K562 (cell line): ENCODE results near the gene ARFGEF2. TPM values are rescaled to one million over a fixed set of nuclear protein-coding genes. Genes with fewer than 3 reads are reported as not detected.

Experiments used
- ATAC-seq: fragments of 200-7000 bp; cut with Tn5 transposase; 3 replicates; pipeline ENCODE4 v1.9.1; 2020; ENCODE audit warnings: moderate library complexity
- BruUV-seq: library from RNA; stranded (reverse); fragments of 400-500 nt; replicated peaks from 2 replicates; lab custom pipeline; 2021; lab: Mats Ljungman, UMichigan
- CTCF ChIA-PET: fragments of 300-600 bp; formaldehyde crosslinking; extraction: SDS; loops from one replicate; lab custom pipeline; 2021; ENCODE audit warnings: low intra/inter-chr PET ratio; lab: Yijun Ruan, JAX
- POLR2A ChIA-PET: fragments of 300-600, 350-650 bp; sonication (Branson Sonifier 250); formaldehyde crosslinking; extraction: SDS; loops from one replicate; lab custom pipeline; 2021; ENCODE audit warnings: antibody characterized with exemption, inconsistent platforms; lab: Yijun Ruan, JAX
- DNase-seq, 4 experiments: peaks; one replicate each; pipeline versions ENCODE4 v3.0.0 to v3.0.0-alpha.2; 2011 to 2018; ENCODE audit warnings: low spot score in 3 of 4, mixed read lengths in 3 of 4; ENCODE audit errors: extremely low read depth in 1 of 4
- FAIRE-seq: peaks from 2 replicates; lab custom pipeline; 2011; peaks lifted over from hg19 to GRCh38; lab: Jason Lieb, UNC
- H2AFZ ChIP-seq: 2 replicates; pipeline ENCODE4 v1.6.0; 2011; ENCODE audit warnings: low read depth, low read length, control low read depth, inconsistent platforms
- H3K27ac ChIP-seq: fragments of 200-600 bp; 3 replicates; pipeline ENCODE4 v1.8.0; 2011; ENCODE audit warnings: low read depth, mild to moderate bottlenecking, control low read depth, inconsistent platforms, low read length, moderate library complexity, mixed read lengths; ENCODE audit errors: extremely low read depth
- H3K27me3 ChIP-seq, 2 experiments: fragments of 300-600 bp in 1 of 2; 2 replicates in 1 of 2; 3 replicates in 1 of 2; pipeline versions ENCODE4 v1.6.0 to v1.8.0; 2011; ENCODE audit warnings: inconsistent platforms in 2 of 2, low read length in 2 of 2, mild to moderate bottlenecking in 1 of 2, mixed read lengths in 1 of 2, moderate library complexity in 1 of 2; ENCODE audit not compliant: control insufficient read depth in 2 of 2, insufficient read depth in 2 of 2
- H3K36me3 ChIP-seq: fragments of 300-600 bp; 3 replicates; pipeline ENCODE4 v1.8.0; 2011; ENCODE audit warnings: mild to moderate bottlenecking, low read length, inconsistent platforms; ENCODE audit not compliant: control insufficient read depth, insufficient read depth
- H3K4me1 ChIP-seq, 2 experiments: fragments of 200-600 bp in 1 of 2; replicated peaks in 1 of 2; 2 replicates in 1 of 2; 3 replicates in 1 of 2; pipeline versions ENCODE4 v1.5.1 to v1.8.0; 2011; ENCODE audit warnings: inconsistent platforms in 2 of 2, low read length in 2 of 2, mild to moderate bottlenecking in 1 of 2, mixed read lengths in 1 of 2, moderate library complexity in 1 of 2; ENCODE audit not compliant: control insufficient read depth in 2 of 2, insufficient read depth in 2 of 2
- H3K4me2 ChIP-seq: 2 replicates; pipeline ENCODE4 v1.6.1; 2011; ENCODE audit warnings: low read length, control low read depth, inconsistent platforms, mixed read lengths; ENCODE audit not compliant: insufficient read depth
- H3K4me3 ChIP-seq: fragments of 200-600 bp; sonication (generic), shearing (Covaris generic); 2 replicates; pipeline ENCODE4 v1.5.1; 2016; ENCODE audit warnings: control low read depth, inconsistent platforms
- H3K79me2 ChIP-seq: fragments of 200-600 bp; 3 replicates; pipeline ENCODE4 v1.8.0; 2011; ENCODE audit warnings: low read length, inconsistent platforms; ENCODE audit not compliant: control insufficient read depth, insufficient read depth
- H3K9ac ChIP-seq, 2 experiments: 2 replicates each; pipeline versions ENCODE4 v1.6.0 to v1.6.1; 2011; ENCODE audit warnings: low read depth in 2 of 2, low read length in 2 of 2, control low read depth in 1 of 2, inconsistent platforms in 1 of 2, mild to moderate bottlenecking in 1 of 2, mixed read lengths in 1 of 2; ENCODE audit not compliant: insufficient read depth in 1 of 2
- H3K9me1 ChIP-seq: one replicate; pipeline ENCODE4 v1.6.0; 2011; ENCODE audit warnings: inconsistent platforms, mild to moderate bottlenecking, low read length, moderate library complexity; ENCODE audit not compliant: control insufficient read depth, insufficient read depth
- H3K9me3 ChIP-seq: replicated peaks from 2 replicates; pipeline ENCODE4 v1.5.1; 2011; ENCODE audit warnings: low read depth, low read length, inconsistent platforms; ENCODE audit not compliant: control insufficient read depth, insufficient read depth
- H4K20me1 ChIP-seq: replicated peaks from 2 replicates; pipeline ENCODE4 v1.6.1; 2011; ENCODE audit warnings: low read length, inconsistent platforms, mixed read lengths; ENCODE audit not compliant: control insufficient read depth, insufficient read depth
- CBFA2T3 ChIP-seq: fragments of 450-650 bp; IDR thresholded peaks from 2 replicates; pipeline ENCODE4 v1.6.1; 2017
- ZSCAN29 ChIP-seq: fragments of 450-650 bp; IDR thresholded peaks from 2 replicates; pipeline ENCODE4 v1.6.1; 2017
- WGBS: fragments of 100-300 bp; shearing (Covaris generic); methylation state at CpG from one replicate; pipeline ENCODE4 v1.1.6; 2016; ENCODE audit warnings: low coverage, mixed read lengths; ENCODE audit not compliant: insufficient coverage; ENCODE audit errors: missing lambda C conversion rate; 5-methylcytosine and 5-hydroxymethylcytosine counted together
- in situ Hi-C: fragments of 300-500 bp; cut with MboI; formaldehyde crosslinking; loops from 4 replicates; pipeline ENCODE4 v1.15.0; 2018; ENCODE audit warnings: inconsistent platforms, mixed read lengths
- intact Hi-C: fragments of 100-400 bp; cut with micrococcal nuclease; formaldehyde crosslinking; loops from 2 replicates; pipeline ENCODE4 v1.14.2; 2022
- polyA plus RNA-seq, 8 experiments: library from polyadenylated mRNA; depleted of rRNA in 4 of 8; stranded (reverse) in 5 of 8; unstranded in 3 of 8; fragments of >200 nt; fragmentation: Nextera tagmentation in 2 of 8; fragmentation: Illumina TruSeq in 1 of 8; extraction: Ambion mirVana in 2 of 8; extraction: Trizol in 1 of 8; gene quantifications; 2 replicates each; pipeline versions ENCODE4 v1.2.1 to v1.2.3, GENCODE V29; 2011 to 2014; ENCODE audit warnings: inconsistent platforms in 1 of 8, missing spikeins in 1 of 8
- total RNA-seq, 7 experiments: library from RNA; depleted of rRNA in 6 of 7; stranded (reverse); fragments of >200 nt in 6 of 7; fragmentation: Illumina TruSeq in 2 of 7; extraction: Trizol in 2 of 7; gene quantifications; 2 replicates each; pipeline versions ENCODE4 v1.2.1 to v1.2.3, GENCODE V29; 2011 to 2021; ENCODE audit warnings: low replicate concordance in 1 of 7
- TF ChIP-seq, protein P1 (sequence below): fragments of 250-450 bp; sonication (Bioruptor Pico); IDR thresholded peaks from 2 replicates; pipeline ENCODE4 v1.5.0; 2021; ENCODE audit warnings: mild to moderate bottlenecking, moderate library complexity

ARFGEF2 gene
- total and polyA plus RNA-seq, 9 of the 15 experiments (the other 6 are each of a cell fraction or from before 2014, with no cell fraction given), result 4.2 to 18.8 (median 13.7) TPM

DNA sequence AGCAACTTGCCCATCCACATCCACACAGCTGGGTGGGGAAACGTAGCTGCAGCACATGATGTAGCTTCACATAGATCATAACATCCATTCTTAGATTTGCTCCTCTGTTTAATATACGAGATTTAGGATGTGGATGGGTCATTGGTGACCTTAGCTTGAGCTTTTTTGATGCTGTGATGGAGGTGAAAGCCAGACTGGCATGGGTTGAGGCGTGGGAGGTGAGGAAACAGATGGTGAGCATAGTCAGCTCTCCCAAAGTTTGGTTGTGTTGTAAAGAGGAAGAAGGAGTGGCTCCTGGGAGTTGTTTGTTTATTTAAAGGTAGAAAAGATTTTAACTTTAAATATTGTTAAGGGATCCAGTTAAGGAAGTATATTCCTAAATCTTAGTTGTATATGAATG, 5.3 kb downstream of the ARFGEF2 start:
- H3K36me3 ChIP-seq, result peaks cover 3% of the 10 kb centered on the region; the same call in 2 of the 3 replicates
- no peak overlapping the region for H3K4me3 ChIP-seq
- POLR2A ChIA-PET, result interaction anchor here (1.9 kb wide), 1 partner anchor 85 kb away, joined by 4 read pairs; no protein-coding TSS in a partner anchor
- no TSS peak for BruUV-seq
- no peak overlapping the region for H3K27ac ChIP-seq
- H2AFZ ChIP-seq, result no peak overlapping the region
- peaks cover 88% of the 10 kb centered on the region for H3K79me2 ChIP-seq
- no peak overlapping the region for H3K4me2 ChIP-seq
- no peaks in the 10 kb centered on the region for H3K27me3 ChIP-seq
- DNase-seq (no peak), FAIRE-seq (no peak), ATAC-seq (no peak)
- H3K9me1 ChIP-seq, result no peaks in the 10 kb centered on the region
- peaks cover 16 to 49% of the 10 kb centered on the region in 2 experiments for H3K4me1 ChIP-seq
- intact Hi-C loops (no loop called here), in situ Hi-C loops (no loop called here)
- CTCF ChIA-PET, result no interaction called here
- 80% methylated on average over 3 of the region's 3 CpGs for WGBS
- TF ChIP-seq ZSCAN29 (no peak), CBFA2T3 (no peak)
- TF ChIP-seq, protein P1, sequence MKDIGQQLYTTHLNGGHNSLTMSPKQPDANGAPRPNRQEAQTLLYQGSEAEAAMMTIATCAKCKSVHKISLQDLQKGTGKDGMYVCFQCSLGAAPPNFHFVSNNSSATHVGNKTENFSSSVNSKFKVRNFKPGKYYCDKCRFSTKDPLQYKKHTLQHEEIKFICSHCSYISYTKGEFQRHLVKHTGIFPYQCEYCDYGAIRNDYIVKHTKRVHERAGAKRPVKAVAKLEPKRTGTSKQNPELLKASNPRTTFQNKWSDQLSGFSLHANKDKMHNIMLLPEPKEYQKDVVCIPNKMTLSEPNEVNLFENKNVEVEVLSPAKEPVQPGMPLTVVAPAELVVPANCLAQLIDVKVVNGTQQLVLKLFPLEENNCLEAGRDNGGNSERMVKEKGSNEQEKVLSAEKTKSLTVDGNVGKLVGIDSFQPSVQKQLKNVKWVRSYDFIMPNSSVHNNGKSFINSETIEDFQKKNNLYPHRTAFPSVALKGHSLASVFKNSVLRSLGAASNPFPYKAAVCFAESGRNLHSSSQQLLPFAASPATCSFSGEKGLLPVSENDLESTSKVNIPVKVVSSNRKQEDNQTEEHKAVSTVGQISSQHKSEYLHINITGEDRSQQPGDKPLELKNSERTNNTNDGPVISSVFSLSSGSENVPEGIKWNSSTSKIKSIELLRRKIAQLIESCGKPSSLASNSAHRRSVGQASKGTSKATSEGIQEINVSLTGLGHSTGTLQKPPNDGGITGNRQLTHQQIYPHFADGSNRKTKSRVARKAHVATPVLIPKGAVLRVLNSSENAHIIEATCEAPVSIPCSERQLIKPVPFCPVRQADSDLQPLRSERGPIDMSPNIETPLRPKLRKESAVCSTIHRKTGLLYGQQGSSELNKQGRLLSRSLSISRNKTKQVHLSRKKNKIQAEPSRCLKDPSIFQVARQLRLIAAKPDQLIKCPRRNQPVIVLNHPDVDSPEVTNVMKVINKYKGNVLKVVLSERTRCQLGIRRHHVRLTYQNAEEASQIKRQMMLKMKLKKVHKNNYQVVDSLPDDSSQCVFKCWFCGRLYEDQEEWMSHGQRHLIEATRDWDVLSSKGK, result no peak
- peaks cover 8% of the 10 kb centered on the region for H4K20me1 ChIP-seq
- no peaks in the 10 kb centered on the region for H3K9me3 ChIP-seq
- no peak overlapping the region for H3K9ac ChIP-seq
